HG03175 (cell line): Measurements from ENCODE around the gene CHST7.
A peak's percentile ranks its signal among the peaks of the same experiment; 100 is the strongest.

Experiments used
- ATAC-seq: cut with Tn5 transposase; IDR thresholded peaks from one replicate; pipeline ENCODE4 v1.9.1; 2021; ENCODE audit warnings: mild to moderate bottlenecking, moderate library complexity; ENCODE audit not compliant: unreplicated experiment

Gene CHST7

GRCh38 chrX:46572340-46572936 is 1.1 kb upstream of the CHST7 start:
- peak; percentile 55 for ATAC-seq

GRCh38 chrX:46573892-46574773 is 568 bp downstream of the CHST7 start:
- ATAC-seq = peak; percentile 40

DNA sequence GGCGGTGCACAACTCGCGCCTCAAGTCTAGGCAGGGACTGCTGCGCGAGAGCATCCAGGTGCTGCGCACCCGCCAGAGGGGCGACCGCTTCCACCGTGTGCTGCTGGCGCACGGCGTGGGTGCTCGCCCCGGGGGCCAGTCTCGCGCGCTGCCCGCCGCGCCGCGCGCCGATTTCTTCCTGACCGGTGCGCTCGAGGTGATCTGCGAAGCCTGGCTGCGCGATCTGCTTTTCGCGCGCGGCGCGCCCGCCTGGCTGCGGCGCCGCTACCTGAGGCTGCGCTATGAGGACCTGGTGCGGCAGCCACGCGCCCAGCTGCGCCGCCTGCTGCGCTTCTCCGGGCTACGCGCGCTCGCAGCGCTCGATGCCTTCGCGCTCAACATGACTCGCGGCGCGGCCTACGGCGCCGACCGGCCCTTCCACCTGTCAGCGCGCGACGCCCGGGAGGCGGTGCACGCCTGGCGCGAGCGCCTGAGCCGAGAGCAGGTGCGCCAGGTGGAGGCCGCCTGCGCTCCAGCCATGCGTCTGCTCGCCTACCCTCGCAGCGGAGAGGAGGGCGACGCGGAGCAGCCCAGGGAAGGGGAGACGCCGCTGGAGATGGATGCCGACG is 1.3 kb downstream of the CHST7 start:
- ATAC-seq = peak; percentile 11

GRCh38 chrX:46575586-46575985 is 2.0 kb downstream of the CHST7 start:
- no peak for ATAC-seq

DNA sequence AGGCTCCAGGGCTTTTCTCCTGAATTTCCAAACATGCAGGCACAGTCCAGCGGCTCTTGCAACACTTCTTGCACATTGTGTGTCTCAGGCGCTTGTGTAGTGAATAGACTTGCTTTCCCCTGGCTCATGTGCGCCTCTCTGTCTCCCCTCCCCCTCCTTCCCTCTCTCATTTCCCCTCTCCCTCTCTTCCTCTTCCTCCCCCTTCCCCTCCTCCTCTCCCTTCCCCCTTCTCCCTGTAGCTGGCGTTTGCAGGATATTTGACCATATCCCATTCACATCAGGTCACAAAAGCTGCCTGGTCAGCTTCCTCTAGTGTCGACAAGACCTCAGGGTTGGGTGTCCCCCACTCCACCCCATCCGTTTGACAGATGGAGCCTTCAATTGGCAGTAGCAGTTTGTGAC is 2.4 kb downstream of the CHST7 start:
- no peak for ATAC-seq

DNA sequence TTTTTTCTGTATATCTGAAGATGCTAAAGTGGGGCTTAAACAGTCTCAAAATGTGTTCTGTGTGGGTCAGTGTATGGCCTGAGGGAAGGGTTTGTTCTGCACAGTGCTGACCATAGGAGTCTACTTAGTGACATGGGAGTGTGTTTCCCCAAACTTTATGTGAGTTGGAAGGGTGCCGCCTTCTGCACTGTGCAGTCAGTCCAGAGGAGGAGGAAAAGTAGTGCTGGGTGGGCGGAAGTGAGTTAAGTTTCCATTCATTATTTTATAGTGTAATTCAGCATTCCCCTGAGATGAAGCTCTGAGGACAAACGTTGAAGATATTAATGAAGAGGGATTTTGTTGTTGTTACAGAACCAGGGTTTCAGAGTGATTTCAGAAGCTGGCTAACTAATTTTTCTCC is 2.9 kb downstream of the CHST7 start:
- no peak for ATAC-seq

DNA sequence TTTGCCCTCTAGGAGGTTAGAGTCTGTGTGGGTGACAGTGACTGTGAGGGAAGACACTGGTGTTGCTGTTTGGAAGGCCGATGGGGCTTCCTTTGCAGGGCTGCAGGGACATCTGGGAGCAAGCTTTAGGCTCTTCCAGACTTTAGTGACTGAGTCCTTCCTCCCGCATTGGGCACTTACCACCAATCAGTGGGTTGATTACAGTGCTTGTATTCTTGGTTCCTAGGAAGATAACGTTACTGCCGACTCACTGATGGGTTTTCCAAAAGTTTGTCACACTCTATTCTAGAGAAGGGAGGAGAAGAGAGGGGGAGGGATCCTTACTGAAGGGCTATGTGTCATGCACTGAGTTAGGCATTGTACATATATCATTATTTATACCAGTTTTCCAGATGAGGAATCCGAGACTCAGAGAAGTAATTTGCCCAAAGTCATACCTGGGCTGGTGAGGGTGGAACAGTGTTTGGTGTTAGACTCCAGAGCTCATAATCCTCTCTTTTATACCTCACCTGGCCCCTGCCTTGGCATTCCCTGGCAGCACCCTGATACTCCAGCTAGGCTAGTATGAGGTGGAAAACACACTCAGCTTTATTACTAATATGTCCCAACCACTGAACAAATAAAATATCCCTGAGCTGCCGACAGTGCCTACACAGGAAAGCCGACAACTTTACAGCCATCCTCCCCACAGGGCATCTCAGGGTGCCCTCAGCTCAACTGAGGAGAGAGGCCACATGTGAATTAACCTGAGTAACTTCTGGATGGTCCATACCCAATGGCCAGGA is 3.8 kb downstream of the CHST7 start:
- no peak for ATAC-seq

GRCh38 chrX:46579250-46579649 is 5.7 kb downstream of the CHST7 start:
- no peak for ATAC-seq

- no peak for ATAC-seq
These were observed 7.0 kb downstream of the CHST7 start for GRCh38 chrX:46580613-46581012.

GRCh38 chrX:46582325-46582724 is 8.8 kb downstream of the CHST7 start:
- no peak for ATAC-seq

- ATAC-seq = no peak
These were observed 9.4 kb downstream of the CHST7 start for GRCh38 chrX:46582966-46583365.

- ATAC-seq = no peak
These were observed 11.2 kb downstream of the CHST7 start for GRCh38 chrX:46584736-46585135.

DNA sequence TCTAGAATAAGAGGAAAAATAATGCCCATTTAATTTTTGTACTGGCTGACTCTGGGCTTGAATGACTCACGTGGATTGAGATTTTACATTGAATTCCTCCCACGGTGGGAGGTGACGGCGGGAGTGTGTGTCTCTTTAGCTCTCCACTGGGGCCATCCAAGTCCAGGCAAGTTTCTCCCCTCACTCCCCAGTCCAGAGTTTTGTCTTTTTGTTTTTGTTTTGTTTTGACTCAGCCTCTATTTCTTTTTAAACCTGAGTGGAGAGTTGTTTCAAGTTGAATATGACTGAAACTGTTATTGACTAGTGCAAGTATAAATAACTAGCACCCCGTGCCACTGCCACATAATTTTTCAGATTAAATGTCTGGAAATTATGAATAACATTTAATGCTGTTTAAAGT is 13.6 kb downstream of the CHST7 start:
- ATAC-seq = no peak

DNA sequence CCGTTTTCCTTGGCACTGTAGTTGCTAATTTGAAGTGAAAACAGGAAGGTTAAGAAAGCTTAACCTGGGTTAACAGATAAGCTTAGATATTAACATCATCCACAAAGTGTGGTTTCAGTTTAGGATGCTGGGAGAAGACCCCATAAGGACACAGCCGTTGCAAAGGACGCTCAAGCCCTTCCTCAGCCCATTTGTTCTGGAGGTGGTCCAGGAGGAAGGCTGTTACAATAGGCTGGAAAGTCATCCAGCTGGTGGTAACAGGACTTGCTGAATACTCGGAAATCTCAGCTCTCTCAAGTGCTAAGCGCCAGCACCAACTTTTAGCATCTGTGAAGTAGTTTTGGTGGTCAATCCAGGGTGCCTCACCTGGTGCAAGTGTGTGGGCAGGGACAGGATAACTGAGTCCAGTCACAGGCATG is 14.2 kb downstream of the CHST7 start:
- no peak for ATAC-seq

GRCh38 chrX:46588263-46588662 is 14.7 kb downstream of the CHST7 start:
- no peak for ATAC-seq

DNA sequence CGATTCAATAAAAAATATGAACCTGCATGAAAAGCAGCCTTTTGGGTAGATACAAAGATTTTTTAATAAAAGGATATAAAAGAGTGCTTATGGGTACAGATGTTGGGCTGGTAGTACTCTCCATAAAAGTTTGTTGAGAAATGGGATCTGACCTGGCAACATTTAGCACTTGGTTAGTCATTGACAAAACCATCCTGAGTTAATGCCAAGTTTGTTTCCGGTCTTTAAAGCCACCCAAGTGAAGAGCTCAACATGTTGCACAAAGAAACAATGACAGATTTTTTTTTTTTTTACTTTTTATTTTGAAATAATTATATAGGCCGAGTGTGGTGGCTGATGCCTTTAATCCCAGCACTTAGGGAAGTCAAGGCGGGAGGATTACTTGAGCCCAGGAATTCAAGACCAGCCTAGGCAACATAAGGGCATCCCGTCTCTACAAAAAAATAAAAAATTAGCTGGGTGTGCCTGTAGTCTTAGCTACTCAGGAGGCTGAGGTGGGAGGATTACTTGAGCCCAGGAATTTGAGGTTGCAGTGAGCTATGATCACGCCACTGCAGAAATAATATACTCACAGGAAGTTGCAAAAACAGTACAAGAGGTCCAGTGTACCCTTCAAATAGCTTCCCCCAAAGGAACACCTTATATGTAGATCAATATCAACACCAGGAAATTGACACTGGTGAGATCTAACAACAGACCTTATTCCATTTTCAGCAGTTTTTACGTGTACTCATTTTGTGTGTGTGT is 16.6 kb downstream of the CHST7 start:
- no peak for ATAC-seq

DNA sequence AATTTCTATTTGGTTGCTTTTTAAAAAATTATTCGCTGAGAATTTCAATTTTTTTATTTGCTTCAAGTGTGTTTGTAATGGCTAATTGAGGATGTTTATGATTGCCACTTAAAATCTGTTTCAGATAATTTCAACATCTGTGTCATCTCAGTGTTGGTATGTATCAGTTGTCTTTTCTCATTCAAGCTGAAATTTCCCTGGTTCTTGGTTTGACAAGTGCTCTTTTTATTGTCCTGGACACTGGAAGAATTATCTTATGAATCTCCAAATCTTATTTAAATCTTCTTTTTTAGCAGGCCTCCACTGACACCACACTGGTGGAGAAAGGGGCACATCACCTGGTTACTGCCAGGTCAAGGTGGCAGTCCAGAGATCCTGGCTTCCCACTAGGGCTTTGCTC is 21.5 kb downstream of the CHST7 start:
- no peak for ATAC-seq

- no peak for ATAC-seq
These were observed 23.6 kb downstream of the CHST7 start for GRCh38 chrX:46597208-46597607.

DNA sequence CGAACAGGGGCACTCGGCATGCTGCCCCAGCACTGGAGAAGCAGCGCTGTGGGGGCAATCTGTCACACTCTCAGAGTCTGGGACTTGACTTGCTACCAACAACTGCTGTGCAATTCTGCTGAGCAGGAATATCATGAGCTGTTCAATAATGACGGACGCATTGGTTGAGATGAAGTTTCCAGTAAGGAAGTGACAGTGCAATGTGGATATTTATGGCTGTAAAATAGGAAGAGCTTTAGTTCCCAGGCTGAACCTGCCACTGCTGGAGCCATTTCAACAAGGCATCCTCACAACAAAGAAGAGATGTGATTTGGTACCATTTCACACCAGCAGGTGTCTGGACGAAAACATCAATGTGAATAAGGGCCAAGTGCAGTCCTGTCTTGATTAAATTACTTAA is 24.2 kb downstream of the CHST7 start:
- no peak for ATAC-seq

- ATAC-seq = no peak
These were observed 25.5 kb downstream of the CHST7 start for GRCh38 chrX:46599051-46599560.
